H9 (cell line): ENCODE measurements around the gene KBTBD12. TPM values are rescaled to one million over a fixed set of nuclear protein-coding genes. Genes with fewer than 3 reads are reported as not detected.

ENCODE experiments used
- DNase-seq: peaks from one replicate; pipeline ENCODE4 v3.0.0-alpha.2; 2017
- H2AFZ ChIP-seq: one replicate; pipeline ENCODE4 v1.6.1; 2013; ENCODE audit warnings: mild to moderate bottlenecking, low read length, control low read depth, moderate library complexity
- H2AK5ac ChIP-seq: 2 replicates; pipeline ENCODE4 v1.6.1; 2013; ENCODE audit warnings: low read length, control low read depth, mixed read lengths; ENCODE audit not compliant: insufficient read length
- H2BK120ac ChIP-seq: one replicate; pipeline ENCODE4 v1.6.1; 2013; ENCODE audit warnings: low read depth, mild to moderate bottlenecking, low read length, control low read depth, inconsistent platforms; ENCODE audit not compliant: poor library complexity, severe bottlenecking
- H2BK12ac ChIP-seq: 2 replicates; pipeline ENCODE4 v1.6.1; 2013; ENCODE audit warnings: low read length, control low read depth, mixed read lengths, low read depth; ENCODE audit not compliant: insufficient read length
- H2BK15ac ChIP-seq: 2 replicates; pipeline ENCODE4 v1.6.1; 2013; ENCODE audit warnings: low read depth, low read length, control low read depth
- H2BK20ac ChIP-seq: one replicate; pipeline ENCODE4 v1.6.1; 2013; ENCODE audit warnings: low read depth, mild to moderate bottlenecking, low read length, control low read depth, inconsistent platforms; ENCODE audit not compliant: poor library complexity, severe bottlenecking
- H2BK5ac ChIP-seq: 2 replicates; pipeline ENCODE4 v1.6.1; 2013; ENCODE audit warnings: low read length, control low read depth, mixed read lengths; ENCODE audit not compliant: insufficient read length
- H3K14ac ChIP-seq: 2 replicates; pipeline ENCODE4 v1.6.1; 2013; ENCODE audit warnings: low read length, control low read depth; ENCODE audit not compliant: insufficient read depth
- H3K18ac ChIP-seq: 2 replicates; pipeline ENCODE4 v1.6.1; 2013; ENCODE audit warnings: low read depth, mild to moderate bottlenecking, mixed read lengths, low read length, control low read depth; ENCODE audit not compliant: insufficient read length
- H3K23ac ChIP-seq: 2 replicates; pipeline ENCODE4 v1.6.1; 2013; ENCODE audit warnings: low read length, control low read depth, mixed read lengths, low read depth; ENCODE audit not compliant: insufficient read length
- H3K23me2 ChIP-seq: 2 replicates; pipeline ENCODE4 v1.6.1; 2013; ENCODE audit warnings: low read depth, mild to moderate bottlenecking, mixed read lengths, low read length, control low read depth; ENCODE audit not compliant: insufficient read length, poor library complexity, severe bottlenecking
- H3K27ac ChIP-seq: 2 replicates; pipeline ENCODE4 v1.5.1; 2013; ENCODE audit warnings: low read length, control low read depth, mixed read lengths, low read depth; ENCODE audit not compliant: insufficient read length
- H3K27me3 ChIP-seq: 2 replicates; pipeline ENCODE4 v1.6.1; 2013; ENCODE audit warnings: low read length, control low read depth, inconsistent platforms; ENCODE audit not compliant: insufficient read depth
- H3K4ac ChIP-seq: 2 replicates; pipeline ENCODE4 v1.6.1; 2013; ENCODE audit warnings: low read depth, mild to moderate bottlenecking, control low read depth, inconsistent platforms, low read length, moderate library complexity
- H3K4me1 ChIP-seq: 2 replicates; pipeline ENCODE4 v1.6.1; 2013; ENCODE audit warnings: low read length, control low read depth, inconsistent platforms; ENCODE audit not compliant: insufficient read depth
- H3K4me2 ChIP-seq: 2 replicates; pipeline ENCODE4 v1.6.1; 2013; ENCODE audit warnings: low read length, control low read depth, mixed read lengths; ENCODE audit not compliant: insufficient read length, insufficient read depth
- H3K56ac ChIP-seq: 2 replicates; pipeline ENCODE4 v1.6.1; 2013; ENCODE audit warnings: low read depth, mild to moderate bottlenecking, mixed read lengths, low read length, control low read depth; ENCODE audit not compliant: insufficient read length
- H3K79me1 ChIP-seq: 2 replicates; pipeline ENCODE4 v1.6.1; 2013; ENCODE audit warnings: low read depth, mild to moderate bottlenecking, moderate library complexity, low read length, control low read depth, inconsistent platforms; ENCODE audit not compliant: insufficient read depth, poor library complexity, severe bottlenecking
- H3K79me2 ChIP-seq: 2 replicates; pipeline ENCODE4 v1.6.1; 2013; ENCODE audit warnings: low read length, control low read depth, inconsistent platforms; ENCODE audit not compliant: insufficient read depth
- H3K9ac ChIP-seq: 2 replicates; pipeline ENCODE4 v1.6.1; 2013; ENCODE audit warnings: low read length, control low read depth, mixed read lengths; ENCODE audit not compliant: insufficient read length; ENCODE audit errors: extremely low read depth
- H3K9me3 ChIP-seq: one replicate; pipeline ENCODE4 v1.6.1; 2013; ENCODE audit warnings: low read depth, low read length, inconsistent platforms; ENCODE audit not compliant: control insufficient read depth
- H3T11ph ChIP-seq: one replicate; pipeline ENCODE4 v1.6.1; 2013; ENCODE audit warnings: mild to moderate bottlenecking, low read length, control low read depth, inconsistent platforms
- H4K20me1 ChIP-seq: one replicate; pipeline ENCODE4 v1.6.1; 2013; ENCODE audit not compliant: control insufficient read depth, insufficient read length, insufficient read depth
- H4K5ac ChIP-seq: 2 replicates; pipeline ENCODE4 v1.6.1; 2013; ENCODE audit warnings: low read depth, mild to moderate bottlenecking, mixed read lengths, low read length, control low read depth; ENCODE audit not compliant: insufficient read length
- H4K8ac ChIP-seq: replicated peaks from 2 replicates; pipeline ENCODE4 v1.6.1; 2013; ENCODE audit warnings: low read length, control low read depth, mixed read lengths, low read depth; ENCODE audit not compliant: insufficient read length
- H4K91ac ChIP-seq: 2 replicates; pipeline ENCODE4 v1.6.1; 2013; ENCODE audit warnings: low read depth, mild to moderate bottlenecking, moderate library complexity, mixed read lengths, low read length, control low read depth; ENCODE audit not compliant: insufficient read length
- H3K27ac Mint-ChIP-seq, 3 experiments: 2 replicates in 2 of 3; 3 replicates in 1 of 3; pipeline ENCODE4 v1.8.0; 2020 to 2021; ENCODE audit warnings: mixed read lengths in 3 of 3, mild to moderate bottlenecking in 1 of 3, moderate library complexity in 1 of 3
- H3K27me3 Mint-ChIP-seq: 2 replicates; pipeline ENCODE4 v1.8.0; 2021; ENCODE audit warnings: low read depth, mild to moderate bottlenecking, moderate library complexity, mixed read lengths
- H3K36me3 Mint-ChIP-seq, 3 experiments: 2 replicates in 2 of 3; 3 replicates in 1 of 3; pipeline ENCODE4 v1.8.0; 2020 to 2021; ENCODE audit warnings: low read depth in 3 of 3, mixed read lengths in 3 of 3; ENCODE audit not compliant: insufficient read depth in 1 of 3
- H3K4me1 Mint-ChIP-seq, 2 experiments: 2 replicates each; pipeline ENCODE4 v1.8.0; 2020; ENCODE audit warnings: mixed read lengths in 2 of 2
- H3K4me3 Mint-ChIP-seq, 2 experiments: 2 replicates in 1 of 2; 3 replicates in 1 of 2; pipeline ENCODE4 v1.8.0; 2020 to 2021; ENCODE audit warnings: mild to moderate bottlenecking in 2 of 2, mixed read lengths in 2 of 2, moderate library complexity in 1 of 2
- H3K9me3 Mint-ChIP-seq, 2 experiments: 2 replicates in 1 of 2; 3 replicates in 1 of 2; pipeline ENCODE4 v1.8.0; 2020; ENCODE audit warnings: mild to moderate bottlenecking in 2 of 2, mixed read lengths in 2 of 2, moderate library complexity in 1 of 2
- CTCF ChIP-seq: fragments of 200-600 bp; sonication (generic); conservative IDR thresholded peaks from 3 replicates; pipeline ENCODE4 v1.8.0; 2021; ENCODE audit warnings: antibody characterized with exemption, mild to moderate bottlenecking
- whole genome bisulfite sequencing: extraction: QIAGEN DNeasy Blood & Tissue Kit; methylation state at CpG from one replicate; pipeline ENCODE4 v1.1.7; 2013; ENCODE audit warnings: missing lambda C conversion rate, low lambda C conversion rate, mixed read lengths; ENCODE audit not compliant: insufficient read length; ENCODE audit errors: extremely low coverage; 5-methylcytosine and 5-hydroxymethylcytosine counted together
- total RNA-seq: library from RNA; stranded (reverse); gene quantifications from 2 replicates; pipeline ENCODE4 v1.2.1, GENCODE V29; 2021

Gene KBTBD12
- total RNA-seq, 1 experiment from 2014 or later: not detected

GRCh38 chr3:127982155-127982554 is 67.1 kb downstream of the KBTBD12 start:
- H3K27ac Mint-ChIP-seq: no peak overlapping the region
- Histone ChIP-seq H3K27me3 (no peaks in the 10 kb centered on the region), H2BK120ac (no peak overlapping the region), H3K4me2 (no peak overlapping the region), H3K4me1 (no peaks in the 10 kb centered on the region), H3K23me2 (no peaks in the 10 kb centered on the region), H3K18ac (no peak overlapping the region), H3K79me1 (no peaks in the 10 kb centered on the region), H3K4ac (no peak overlapping the region), H4K8ac (no peak overlapping the region), H4K91ac (no peak overlapping the region), H4K5ac (no peak overlapping the region), H2BK20ac (no peak overlapping the region), H2BK12ac (no peak overlapping the region), H2AK5ac (no peak overlapping the region), H2AFZ (no peak overlapping the region), H4K20me1 (no peaks in the 10 kb centered on the region), H2BK5ac (no peak overlapping the region), H3K9me3 (no peaks in the 10 kb centered on the region), H3K14ac (no peak overlapping the region; the same call in 1 of the 2 replicates), H3K9ac (no peak overlapping the region), H3K27ac (no peak overlapping the region), H3K23ac (no peak overlapping the region), H3K79me2 (no peaks in the 10 kb centered on the region), H3K56ac (no peak overlapping the region), H2BK15ac (no peak overlapping the region), H3T11ph (no peak overlapping the region)
- TF ChIP-seq CTCF: no peak
- no peaks in the 10 kb centered on the region for H3K36me3 Mint-ChIP-seq
- no peak overlapping the region for H3K4me3 Mint-ChIP-seq
- peaks cover 29% of the 10 kb centered on the region for H3K27me3 Mint-ChIP-seq
- peaks cover 2 to 3% of the 10 kb centered on the region in 2 experiments; a peak in 4 of 5 replicates for H3K9me3 Mint-ChIP-seq
- 0 out of 4 replicates have a peak, but pooled peaks cover 0 to 4% of the 10 kb centered on the region in 2 experiments for H3K4me1 Mint-ChIP-seq
- WGBS: no CpG with 5 or more reads among the region's 3 CpGs
- DNase-seq: no peak
